ENCODE results near the gene TYW1. TPM values are rescaled to one million over a fixed set of nuclear protein-coding genes. Genes with fewer than 3 reads are reported as not detected.
"Not testable (repeated sequence)": the region's sequence is repeated elsewhere in the genome, so short reads cannot be mapped to it uniquely, and the experiment has no call there.

Gene TYW1
- total RNA-seq, 1 donor from 2014 or later: 20.0 TPM

GRCh38 chr7:67233506-67233905, 236.9 kb downstream of the TYW1 start:
- H3K27me3 ChIP-seq; H3K36me3 ChIP-seq; DNase-seq; H3K9me3 ChIP-seq; H3K4me1 ChIP-seq; H3K4me3 ChIP-seq; H3K27ac ChIP-seq; intact Hi-C loops (cut with DNase I); ATAC-seq: not testable (repeated sequence)

- H3K4me3 ChIP-seq; H3K9me3 ChIP-seq; H3K36me3 ChIP-seq; H3K4me1 ChIP-seq; H3K27ac ChIP-seq; intact Hi-C loops (cut with DNase I); H3K27me3 ChIP-seq; DNase-seq: not testable (repeated sequence)
- ATAC-seq: peak; percentile 47
Measured at GRCh38 chr7:67236216-67236615, 239.6 kb downstream of the TYW1 start.

GRCh38 chr7:67242871-67243270, 246.2 kb downstream of the TYW1 start:
- H3K36me3 ChIP-seq; ATAC-seq; H3K4me3 ChIP-seq; intact Hi-C loops (cut with DNase I); DNase-seq; H3K27ac ChIP-seq; H3K4me1 ChIP-seq; H3K27me3 ChIP-seq; H3K9me3 ChIP-seq: not testable (repeated sequence)

- H3K27me3 ChIP-seq; H3K27ac ChIP-seq; H3K4me3 ChIP-seq; intact Hi-C loops (cut with DNase I); H3K36me3 ChIP-seq; DNase-seq; H3K4me1 ChIP-seq; ATAC-seq; H3K9me3 ChIP-seq: not testable (repeated sequence)
Measured at GRCh38 chr7:67248364-67248763, 251.7 kb downstream of the TYW1 start.

GRCh38 chr7:67251986-67252558, 255.4 kb downstream of the TYW1 start:
- Histone ChIP-seq H3K4me3 (no peak overlapping the region), H3K36me3 (no peaks in the 10 kb centered on the region), H3K27me3 (no peaks in the 10 kb centered on the region), H3K9me3 (peaks cover 8% of the 10 kb centered on the region), H3K27ac (no peak overlapping the region), H3K4me1 (no peaks in the 10 kb centered on the region)
- DNase-seq (no peak), ATAC-seq (no peak)
- TF ChIP-seq CTCF (IDR thresholded peaks at IDR 0.05): no peak
- intact Hi-C loops (cut with DNase I): no loop called here

GRCh38 chr7:67255076-67255475, 258.4 kb downstream of the TYW1 start:
- H3K27me3 ChIP-seq; ATAC-seq; H3K9me3 ChIP-seq; intact Hi-C loops (cut with DNase I); H3K36me3 ChIP-seq; DNase-seq; H3K4me1 ChIP-seq; H3K4me3 ChIP-seq; H3K27ac ChIP-seq: not testable (repeated sequence)

GRCh38 chr7:67257779-67258178, 261.1 kb downstream of the TYW1 start:
- H3K27ac ChIP-seq; H3K36me3 ChIP-seq; H3K4me3 ChIP-seq; intact Hi-C loops (cut with DNase I); ATAC-seq; H3K9me3 ChIP-seq; H3K27me3 ChIP-seq; DNase-seq; H3K4me1 ChIP-seq: not testable (repeated sequence)

GRCh38 chr7:67259363-67259762, 262.7 kb downstream of the TYW1 start:
- H3K4me3 ChIP-seq; intact Hi-C loops (cut with DNase I); H3K27me3 ChIP-seq; H3K4me1 ChIP-seq; H3K9me3 ChIP-seq; ATAC-seq; H3K36me3 ChIP-seq; DNase-seq; H3K27ac ChIP-seq: not testable (repeated sequence)

GRCh38 chr7:67260166-67260586, 263.5 kb downstream of the TYW1 start:
- H3K27ac ChIP-seq: not testable (repeated sequence)

GRCh38 chr7:67264000-67264399, 267.4 kb downstream of the TYW1 start:
- DNase-seq: not testable (repeated sequence)

More at GRCh38 chr7:67260166-67260586, 263.5 kb downstream of the TYW1 start:
- intact Hi-C loops (cut with DNase I); H3K36me3 ChIP-seq; H3K9me3 ChIP-seq; H3K4me3 ChIP-seq; DNase-seq; ATAC-seq; H3K27me3 ChIP-seq; H3K4me1 ChIP-seq: not testable (repeated sequence)

GRCh38 chr7:67266070-67266469, 269.4 kb downstream of the TYW1 start:
- H3K27ac ChIP-seq; H3K4me1 ChIP-seq; H3K9me3 ChIP-seq; H3K36me3 ChIP-seq; H3K4me3 ChIP-seq; H3K27me3 ChIP-seq; DNase-seq; intact Hi-C loops (cut with DNase I); ATAC-seq: not testable (repeated sequence)

More at GRCh38 chr7:67264000-67264399, 267.4 kb downstream of the TYW1 start:
- H3K27ac ChIP-seq; intact Hi-C loops (cut with DNase I); H3K36me3 ChIP-seq; H3K9me3 ChIP-seq; H3K27me3 ChIP-seq; ATAC-seq; H3K4me3 ChIP-seq; H3K4me1 ChIP-seq: not testable (repeated sequence)
